Vagina (tissue), 2 donors: ENCODE measurements around the gene LAYN.
A peak's percentile ranks its signal among the peaks of the same experiment; 100 is the strongest.

Source experiments
- CTCF ChIP-seq, 3 experiments: fragments of 450-650 bp in 2 of 3; fragments of 200-600 bp in 1 of 3; sonication (generic) in 1 of 3; IDR thresholded peaks; one replicate each; pipeline ENCODE4 v1.5.1; 2017 to 2019; ENCODE audit warnings: antibody characterized with exemption in 3 of 3, mild to moderate bottlenecking in 2 of 3, moderate library complexity in 2 of 3
- POLR2A ChIP-seq, 2 donors: fragments of 450-650 bp; IDR thresholded peaks; one replicate each; pipeline ENCODE4 v1.6.1; 2017; ENCODE audit warnings: antibody characterized with exemption in 2 of 2, mild to moderate bottlenecking in 2 of 2, moderate library complexity in 2 of 2

GRCh38 chr11:111602865-111603610 lies 62.5 kb downstream of the LAYN start:
- peak in 1 of 2 donors; percentile 10 for TF ChIP-seq POLR2A (IDR thresholded peaks at IDR 0.05)
- TF ChIP-seq CTCF (IDR thresholded peaks at IDR 0.05), result no peak
